Endothelial cell of umbilical vein (primary cell): Measurements from ENCODE around the gene TTLL4. TPM values are rescaled to one million over a fixed set of nuclear protein-coding genes. Genes with fewer than 3 reads are reported as not detected.

Experiments used
- BruUV-seq: library from RNA; stranded (reverse); fragments of 400-500 nt; replicated peaks from 2 replicates; lab custom pipeline; 2021; lab: Mats Ljungman, UMichigan
- CTCF ChIA-PET: fragments of 300-600, 350-600 bp; sonication (Branson Sonifier 250); formaldehyde crosslinking; loops from one replicate; lab custom pipeline; 2021; ENCODE audit warnings: antibody characterized with exemption, inconsistent platforms; lab: Charles Lee
- POLR2A ChIA-PET: fragments of 300-600, 350-600 bp; sonication (Branson Sonifier 250); formaldehyde crosslinking; loops from one replicate; lab custom pipeline; 2021; ENCODE audit warnings: antibody characterized with exemption, inconsistent platforms; lab: Charles Lee
- DNase-seq: peaks from one replicate; pipeline ENCODE4 v3.0.0-alpha.2; 2011; ENCODE audit warnings: low read depth, low spot score
- FAIRE-seq: peaks from 2 replicates; lab custom pipeline; 2011; peaks lifted over from hg19 to GRCh38; lab: Jason Lieb, UNC
- H2AFZ ChIP-seq: 2 replicates; pipeline ENCODE4 v1.6.0; 2012; ENCODE audit warnings: low read depth, low read length, control low read depth, inconsistent platforms
- H3K27ac ChIP-seq: 2 replicates; pipeline ENCODE4 v1.5.1; 2011; ENCODE audit warnings: low read depth, mild to moderate bottlenecking, control low read depth, low read length, moderate library complexity; ENCODE audit not compliant: insufficient read depth
- H3K27me3 ChIP-seq, 2 experiments: 2 replicates each; pipeline versions ENCODE4 v1.6.0 to v1.6.1; 2011; ENCODE audit warnings: low read length in 2 of 2, mixed read lengths in 1 of 2; ENCODE audit not compliant: control insufficient read depth in 2 of 2, insufficient read depth in 2 of 2
- H3K36me3 ChIP-seq, 2 experiments: 2 replicates in 1 of 2; 3 replicates in 1 of 2; pipeline ENCODE4 v1.5.1; 2011; ENCODE audit warnings: low read length in 2 of 2, mild to moderate bottlenecking in 1 of 2, moderate library complexity in 1 of 2; ENCODE audit not compliant: control insufficient read depth in 2 of 2, insufficient read depth in 2 of 2; ENCODE audit errors: extremely low read depth in 1 of 2
- H3K4me1 ChIP-seq: 3 replicates; pipeline ENCODE4 v1.5.1; 2011; ENCODE audit warnings: mild to moderate bottlenecking, low read length; ENCODE audit not compliant: control insufficient read depth, insufficient read depth; ENCODE audit errors: extremely low read depth
- H3K4me2 ChIP-seq: 2 replicates; pipeline ENCODE4 v1.6.1; 2011; ENCODE audit warnings: low read length, control low read depth, mixed read lengths; ENCODE audit not compliant: insufficient read depth
- H3K4me3 ChIP-seq, 3 experiments: fragments of 200-600 bp in 1 of 3; sonication (generic), shearing (Covaris generic) in 1 of 3; replicated peaks in 1 of 3; 2 replicates each; pipeline ENCODE4 v1.5.1; 2011 to 2016; ENCODE audit warnings: control low read depth in 3 of 3, low read length in 3 of 3, mild to moderate bottlenecking in 2 of 3, inconsistent platforms in 1 of 3, low read depth in 1 of 3, moderate library complexity in 1 of 3; ENCODE audit not compliant: insufficient read depth in 1 of 3
- H3K79me2 ChIP-seq: 2 replicates; pipeline ENCODE4 v1.6.0; 2012; ENCODE audit warnings: low read length, inconsistent platforms; ENCODE audit not compliant: control insufficient read depth, insufficient read depth
- H3K9ac ChIP-seq: replicated peaks from 2 replicates; pipeline ENCODE3; 2011; ENCODE audit warnings: low read length, control low read depth; ENCODE audit not compliant: insufficient read depth; ENCODE audit errors: extremely low read depth
- H3K9me1 ChIP-seq: replicated peaks from 3 replicates; pipeline ENCODE4 v1.6.0; 2011; ENCODE audit warnings: mild to moderate bottlenecking, low read length; ENCODE audit not compliant: control insufficient read depth, insufficient read depth; ENCODE audit errors: extremely low read depth
- H3K9me3 ChIP-seq: replicated peaks from 2 replicates; pipeline ENCODE4 v1.5.1; 2012; ENCODE audit warnings: low read length, inconsistent platforms; ENCODE audit not compliant: control insufficient read depth, insufficient read depth
- H4K20me1 ChIP-seq: replicated peaks from 2 replicates; pipeline ENCODE3; 2011; ENCODE audit warnings: mild to moderate bottlenecking, low read length; ENCODE audit not compliant: control insufficient read depth, insufficient read depth; ENCODE audit errors: extremely low read depth
- EZH2 ChIP-seq: IDR thresholded peaks from 2 replicates; pipeline ENCODE4 v1.6.1; 2012; ENCODE audit warnings: borderline replicate concordance, low read depth, mild to moderate bottlenecking, moderate library complexity, low read length, inconsistent platforms; ENCODE audit not compliant: severe bottlenecking
- FOS ChIP-seq: IDR thresholded peaks from 2 replicates; pipeline ENCODE4 v1.6.1; 2011; ENCODE audit warnings: mild to moderate bottlenecking, low read length, moderate library complexity, borderline replicate concordance; ENCODE audit not compliant: insufficient read depth
- GATA2 ChIP-seq: IDR thresholded peaks from 2 replicates; pipeline ENCODE4 v1.7.0; 2011; ENCODE audit warnings: low read depth, mild to moderate bottlenecking, moderate library complexity, mixed read lengths, low read length; ENCODE audit not compliant: insufficient read length, insufficient read depth
- JUN ChIP-seq: IDR thresholded peaks from 2 replicates; pipeline ENCODE4 v1.6.1; 2011; ENCODE audit warnings: borderline replicate concordance, low read depth; ENCODE audit not compliant: insufficient read length, insufficient read depth
- MYC ChIP-seq: IDR thresholded peaks from one replicate; pipeline ENCODE4 v1.6.1; 2011; ENCODE audit warnings: mild to moderate bottlenecking, low read depth, low read length
- POLR2A ChIP-seq: IDR thresholded peaks from 2 replicates; pipeline ENCODE4 v1.6.1; 2012; ENCODE audit warnings: low read depth, mild to moderate bottlenecking, control low read depth, low read length
- POLR2AphosphoS5 ChIP-seq: IDR thresholded peaks from 2 replicates; pipeline ENCODE4 v1.6.1; 2012; ENCODE audit warnings: low read depth, mild to moderate bottlenecking, control low read depth, low read length, moderate library complexity; ENCODE audit not compliant: insufficient read depth
- dilution Hi-C: fragments of 300-500 bp; cut with MboI; formaldehyde crosslinking; loops from one replicate; pipeline ENCODE4 v1.15.0; 2019; ENCODE audit warnings: low sequenced_read_pairs; ENCODE audit not compliant: extremely low pct_ligation_motif_present
- intact Hi-C: fragments of 100-400 bp; cut with micrococcal nuclease; formaldehyde crosslinking; loops from one replicate; pipeline ENCODE4 v1.10.0; 2022
- polyA plus RNA-seq, 4 experiments: library from polyadenylated mRNA; depleted of rRNA in 3 of 4; stranded (reverse) in 3 of 4; unstranded in 1 of 4; fragments of >200 nt; gene quantifications; 2 replicates each; pipeline versions ENCODE4 v1.2.1 to v1.2.3, GENCODE V29; 2011 to 2012; ENCODE audit warnings: missing spikeins in 1 of 4
- total RNA-seq: library from RNA; stranded (reverse); gene quantifications from 2 replicates; pipeline ENCODE4 v1.2.3, GENCODE V29; 2021
- TF ChIP-seq, protein P1 (sequence below): IDR thresholded peaks from 2 replicates; pipeline ENCODE4 v1.6.1; 2011; ENCODE audit not compliant: insufficient read depth, insufficient read length
- TF ChIP-seq, protein P2 (sequence below), 2 donors: IDR thresholded peaks; 1 replicate in 1 of 2; 2 replicates in 1 of 2; pipeline ENCODE4 v1.5.1; 2011; ENCODE audit warnings: low read length in 2 of 2, mild to moderate bottlenecking in 2 of 2, moderate library complexity in 2 of 2, control low read depth in 1 of 2, inconsistent platforms in 1 of 2, low read depth in 1 of 2; ENCODE audit not compliant: insufficient read depth in 1 of 2; ENCODE audit errors: extremely low read depth in 1 of 2

TTLL4 gene
- total and polyA plus RNA-seq, 2 donors (not counting 3 experiments of a cell fraction or from before 2014, with no cell fraction given) = 26.7 to 45.0 TPM

DNA sequence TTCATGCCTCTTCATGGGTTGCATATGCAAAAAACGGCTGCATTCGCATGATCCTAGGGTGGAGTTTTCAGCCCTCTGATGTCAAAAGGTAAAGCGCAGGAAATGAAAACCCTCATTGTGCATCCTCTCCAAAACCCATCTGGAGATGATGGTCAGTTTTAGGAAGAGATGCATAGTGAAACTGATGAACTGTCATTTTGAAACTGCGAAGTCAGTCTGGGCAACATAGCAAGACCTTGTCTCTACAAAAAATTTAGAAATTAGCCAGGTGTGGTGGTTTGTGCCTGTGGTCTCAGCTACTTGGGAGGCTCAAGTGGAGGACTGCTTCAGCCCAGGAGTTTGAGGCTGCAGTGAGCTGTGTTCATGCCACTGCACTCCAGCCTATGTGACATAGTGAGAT lies 2.5 kb upstream of the TTLL4 start:
- Histone ChIP-seq H4K20me1 (no peaks in the 10 kb centered on the region), H3K4me2 (no peak overlapping the region), H3K9me3 (no peaks in the 10 kb centered on the region), H3K4me3 (no peak overlapping the region), H3K36me3 (no peaks in the 10 kb centered on the region), H3K9me1 (no peaks in the 10 kb centered on the region), H3K79me2 (peaks cover 19% of the 10 kb centered on the region), H3K9ac (no peak overlapping the region), H2AFZ (no peak overlapping the region), H3K27ac (no peak overlapping the region), H3K4me1 (peaks cover 14% of the 10 kb centered on the region), H3K27me3 (no peaks in the 10 kb centered on the region)
- intact Hi-C loops = no loop called here
- DNase-seq = no peak
- POLR2A ChIA-PET = no interaction called here
- no peak for FAIRE-seq
- TF ChIP-seq MYC (no peak), GATA2 (no peak), FOS (no peak), JUN (no peak), EZH2 (no peak), POLR2AphosphoS5 (no peak), POLR2A (no peak)
- TF ChIP-seq, protein P1, sequence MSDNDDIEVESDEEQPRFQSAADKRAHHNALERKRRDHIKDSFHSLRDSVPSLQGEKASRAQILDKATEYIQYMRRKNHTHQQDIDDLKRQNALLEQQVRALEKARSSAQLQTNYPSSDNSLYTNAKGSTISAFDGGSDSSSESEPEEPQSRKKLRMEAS = no peak
- TF ChIP-seq, protein P2, sequence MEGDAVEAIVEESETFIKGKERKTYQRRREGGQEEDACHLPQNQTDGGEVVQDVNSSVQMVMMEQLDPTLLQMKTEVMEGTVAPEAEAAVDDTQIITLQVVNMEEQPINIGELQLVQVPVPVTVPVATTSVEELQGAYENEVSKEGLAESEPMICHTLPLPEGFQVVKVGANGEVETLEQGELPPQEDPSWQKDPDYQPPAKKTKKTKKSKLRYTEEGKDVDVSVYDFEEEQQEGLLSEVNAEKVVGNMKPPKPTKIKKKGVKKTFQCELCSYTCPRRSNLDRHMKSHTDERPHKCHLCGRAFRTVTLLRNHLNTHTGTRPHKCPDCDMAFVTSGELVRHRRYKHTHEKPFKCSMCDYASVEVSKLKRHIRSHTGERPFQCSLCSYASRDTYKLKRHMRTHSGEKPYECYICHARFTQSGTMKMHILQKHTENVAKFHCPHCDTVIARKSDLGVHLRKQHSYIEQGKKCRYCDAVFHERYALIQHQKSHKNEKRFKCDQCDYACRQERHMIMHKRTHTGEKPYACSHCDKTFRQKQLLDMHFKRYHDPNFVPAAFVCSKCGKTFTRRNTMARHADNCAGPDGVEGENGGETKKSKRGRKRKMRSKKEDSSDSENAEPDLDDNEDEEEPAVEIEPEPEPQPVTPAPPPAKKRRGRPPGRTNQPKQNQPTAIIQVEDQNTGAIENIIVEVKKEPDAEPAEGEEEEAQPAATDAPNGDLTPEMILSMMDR (IDR thresholded peaks at IDR 0.05; ENCODE audit: extremely low read depth in 1 of 2, insufficient read depth in 1 of 2, low read depth in 1 of 2, low read length in 2 of 2) = no peak
- CTCF ChIA-PET = interaction anchor here (0.6 to 2.7 kb wide), 4 partner anchors 21 to 139 kb away, joined by 3 to 15 read pairs (median 7); partner anchors contain the start of genes RNF25 and STK36
- no TSS peak for BruUV-seq
- dilution Hi-C loops = no loop called here
